GM12864 (cell line): ENCODE results near the gene AEBP1.

ENCODE experiments used
- DNase-seq: peaks from one replicate; pipeline ENCODE4 v3.0.0-alpha.2; 2011; ENCODE audit warnings: low read depth
- H3K4me3 ChIP-seq: 2 replicates; pipeline ENCODE4 v1.5.1; 2011; ENCODE audit warnings: mild to moderate bottlenecking, low read depth, low read length, control low read depth
- CTCF ChIP-seq: IDR thresholded peaks from 2 replicates; pipeline ENCODE4 v1.5.1; 2011; ENCODE audit warnings: low read depth, mild to moderate bottlenecking, moderate library complexity, low read length, control low read depth, inconsistent platforms; ENCODE audit errors: missing control alignments

Gene AEBP1

GRCh38 chr7:44150966-44151941 is 47.1 kb downstream of the AEBP1 start:
- H3K4me3 ChIP-seq = no peak overlapping the region
- DNase-seq = no peak
- TF ChIP-seq CTCF = no peak

- TF ChIP-seq CTCF = no peak
- no peak overlapping the region for H3K4me3 ChIP-seq
- DNase-seq = no peak
Observed at GRCh38 chr7:44151956-44152355, 47.8 kb downstream of the AEBP1 start.

GRCh38 chr7:44152971-44153947 is 49.1 kb downstream of the AEBP1 start:
- H3K4me3 ChIP-seq = no peak overlapping the region
- no peak for TF ChIP-seq CTCF
- no peak for DNase-seq

GRCh38 chr7:44153948-44154335 is 49.8 kb downstream of the AEBP1 start:
- no peak for DNase-seq
- no peak overlapping the region for H3K4me3 ChIP-seq
- no peak for TF ChIP-seq CTCF

- TF ChIP-seq CTCF = no peak
- no peak for DNase-seq
- H3K4me3 ChIP-seq = no peak overlapping the region
Observed at GRCh38 chr7:44154703-44155102, 50.6 kb downstream of the AEBP1 start.

- no peak for TF ChIP-seq CTCF
- no peak for DNase-seq
- no peak overlapping the region for H3K4me3 ChIP-seq
Observed at GRCh38 chr7:44155191-44156185, 51.3 kb downstream of the AEBP1 start.
